Inflammatory macrophage treated with lipopolysaccharide for 1 hour (primary cell): ENCODE measurements around the gene LIPG.

Source experiments
- DNase-seq, 2 donors: peaks; one replicate each; pipeline ENCODE4 v3.0.0-alpha.2; 2020 to 2022

The LIPG gene

GRCh38 chr18:49640741-49641140 lies 78.9 kb downstream of the LIPG start:
- no peak for DNase-seq

- DNase-seq, result no peak
Measured at GRCh38 chr18:49645196-49645595, 83.3 kb downstream of the LIPG start.

GRCh38 chr18:49645841-49646351 lies 84.0 kb downstream of the LIPG start:
- no peak for DNase-seq

- DNase-seq, result no peak
Measured at GRCh38 chr18:49646873-49647272, 85.0 kb downstream of the LIPG start.

- no peak for DNase-seq
Measured at GRCh38 chr18:49647496-49648168, 85.8 kb downstream of the LIPG start.

- DNase-seq, result no peak
Measured at GRCh38 chr18:49648326-49648725, 86.5 kb downstream of the LIPG start.
